GM12878 (cell line): Measurements from ENCODE around the gene DNAH9.

Experiments
- CEBPB ChIP-seq, 2 experiments: fragments of 150-350 bp in 1 of 2; IDR thresholded peaks; 2 replicates each; pipeline ENCODE4 v1.6.1; 2012 to 2014; ENCODE audit warnings: low read depth in 2 of 2, low read length in 2 of 2, borderline replicate concordance in 1 of 2, inconsistent platforms in 1 of 2
- CTCF ChIP-seq, 3 experiments: IDR thresholded peaks in 2 of 3; conservative IDR thresholded peaks in 1 of 3; 2 replicates each; pipeline ENCODE4 v1.5.1; 2011; ENCODE audit warnings: low read depth in 3 of 3, low read length in 3 of 3, mild to moderate bottlenecking in 3 of 3, control low read depth in 2 of 3, moderate library complexity in 2 of 3, inconsistent platforms in 1 of 3, mixed read lengths in 1 of 3; ENCODE audit not compliant: control insufficient read depth in 2 of 3, insufficient read depth in 1 of 3; ENCODE audit errors: extremely low read depth in 1 of 3
- LARP7 ChIP-seq: fragments of 450-650 bp; IDR thresholded peaks from 2 replicates; pipeline ENCODE4 v1.6.1; 2017; ENCODE audit warnings: mild to moderate bottlenecking
- NFIC ChIP-seq: IDR thresholded peaks from 2 replicates; pipeline ENCODE4 v1.6.1; 2012; ENCODE audit warnings: low read depth, mild to moderate bottlenecking, inconsistent platforms, low read length, moderate library complexity
- NFXL1 ChIP-seq: fragments of 450-650 bp; IDR thresholded peaks from 2 replicates; pipeline ENCODE4 v1.6.1; 2017; ENCODE audit warnings: antibody characterized with exemption, mild to moderate bottlenecking, borderline replicate concordance
- POLR2AphosphoS5 ChIP-seq: IDR thresholded peaks from 2 replicates; pipeline ENCODE4 v1.6.1; 2011; ENCODE audit warnings: mild to moderate bottlenecking, low read length, inconsistent platforms
- RAD21 ChIP-seq: IDR thresholded peaks from 2 replicates; pipeline ENCODE4 v1.6.1; 2011; ENCODE audit warnings: mild to moderate bottlenecking, low read depth, low read length, moderate library complexity; ENCODE audit not compliant: insufficient read depth
- RFX5 ChIP-seq: IDR thresholded peaks from 2 replicates; pipeline ENCODE4 v1.6.1; 2011; ENCODE audit warnings: low read depth, low read length, improper control_type of control experiment
- SMC3 ChIP-seq: IDR thresholded peaks from 2 replicates; pipeline ENCODE4 v1.6.1; 2011; ENCODE audit warnings: low read length, improper control_type of control experiment, borderline replicate concordance
- SUZ12 ChIP-seq: fragments of 200-600 bp; sonication (generic); IDR thresholded peaks from one replicate; pipeline ENCODE4 v1.6.1; 2018; ENCODE audit warnings: antibody characterized with exemption, mild to moderate bottlenecking; ENCODE audit not compliant: unreplicated experiment
- ZBED1 ChIP-seq: IDR thresholded peaks from 2 replicates; pipeline ENCODE4 v1.6.1; 2016; ENCODE audit warnings: borderline replicate concordance
- TF ChIP-seq, protein P1 (sequence below): IDR thresholded peaks from 2 replicates; pipeline ENCODE4 v1.6.1; 2012; ENCODE audit warnings: mild to moderate bottlenecking, low read depth, low read length

DNA sequence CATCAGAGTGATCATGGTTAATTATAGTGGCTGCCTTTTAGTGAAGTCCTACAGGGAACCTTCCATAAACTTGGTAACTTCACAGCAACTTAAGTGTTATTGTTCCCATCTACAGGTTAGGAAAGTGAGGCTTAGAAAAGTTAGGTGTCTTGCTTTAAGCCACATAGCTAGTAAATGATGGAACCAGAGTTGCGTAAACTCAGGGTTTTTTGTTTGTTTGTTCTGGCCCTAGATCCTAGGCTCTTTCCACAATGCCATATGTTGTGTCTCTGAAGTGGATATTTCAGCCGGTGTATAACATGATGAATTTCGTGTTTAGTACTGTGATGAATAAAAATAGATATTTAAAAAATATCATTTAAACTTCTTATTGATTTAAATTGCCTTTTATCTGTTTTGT is 27.6 kb downstream of the DNAH9 start:
- TF ChIP-seq NFXL1 (no peak), RFX5 (no peak), CEBPB (IDR thresholded peaks at IDR 0.05; ENCODE audit: borderline replicate concordance in 1 of 2, low read depth in 2 of 2, low read length in 2 of 2) (no peak), ZBED1 (no peak), NFIC (no peak), LARP7 (no peak), POLR2AphosphoS5 (no peak), SUZ12 (no peak), CTCF (IDR thresholded peaks at IDR 0.05 in 2 of 3, conservative IDR thresholded peaks at IDR 0.05 in 1 of 3; ENCODE audit: control insufficient read depth in 2 of 3, extremely low read depth in 1 of 3, insufficient read depth in 1 of 3, low read depth in 3 of 3, low read length in 3 of 3) (no peak), RAD21 (no peak), SMC3 (no peak)
- TF ChIP-seq, protein P1, sequence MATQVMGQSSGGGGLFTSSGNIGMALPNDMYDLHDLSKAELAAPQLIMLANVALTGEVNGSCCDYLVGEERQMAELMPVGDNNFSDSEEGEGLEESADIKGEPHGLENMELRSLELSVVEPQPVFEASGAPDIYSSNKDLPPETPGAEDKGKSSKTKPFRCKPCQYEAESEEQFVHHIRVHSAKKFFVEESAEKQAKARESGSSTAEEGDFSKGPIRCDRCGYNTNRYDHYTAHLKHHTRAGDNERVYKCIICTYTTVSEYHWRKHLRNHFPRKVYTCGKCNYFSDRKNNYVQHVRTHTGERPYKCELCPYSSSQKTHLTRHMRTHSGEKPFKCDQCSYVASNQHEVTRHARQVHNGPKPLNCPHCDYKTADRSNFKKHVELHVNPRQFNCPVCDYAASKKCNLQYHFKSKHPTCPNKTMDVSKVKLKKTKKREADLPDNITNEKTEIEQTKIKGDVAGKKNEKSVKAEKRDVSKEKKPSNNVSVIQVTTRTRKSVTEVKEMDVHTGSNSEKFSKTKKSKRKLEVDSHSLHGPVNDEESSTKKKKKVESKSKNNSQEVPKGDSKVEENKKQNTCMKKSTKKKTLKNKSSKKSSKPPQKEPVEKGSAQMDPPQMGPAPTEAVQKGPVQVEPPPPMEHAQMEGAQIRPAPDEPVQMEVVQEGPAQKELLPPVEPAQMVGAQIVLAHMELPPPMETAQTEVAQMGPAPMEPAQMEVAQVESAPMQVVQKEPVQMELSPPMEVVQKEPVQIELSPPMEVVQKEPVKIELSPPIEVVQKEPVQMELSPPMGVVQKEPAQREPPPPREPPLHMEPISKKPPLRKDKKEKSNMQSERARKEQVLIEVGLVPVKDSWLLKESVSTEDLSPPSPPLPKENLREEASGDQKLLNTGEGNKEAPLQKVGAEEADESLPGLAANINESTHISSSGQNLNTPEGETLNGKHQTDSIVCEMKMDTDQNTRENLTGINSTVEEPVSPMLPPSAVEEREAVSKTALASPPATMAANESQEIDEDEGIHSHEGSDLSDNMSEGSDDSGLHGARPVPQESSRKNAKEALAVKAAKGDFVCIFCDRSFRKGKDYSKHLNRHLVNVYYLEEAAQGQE = no peak
